Effector CD8-positive, alpha-beta T cell (primary cell): ENCODE results near the gene TAF1A.

Experiments
- DNase-seq: peaks from one replicate; lab custom pipeline; 2025; lab: John Stamatoyannopoulos, UW

The TAF1A gene

GRCh38 chr1:222596696-222597095 is 7.0 kb upstream of the TAF1A start:
- no peak for DNase-seq

- DNase-seq, result no peak
Observed at GRCh38 chr1:222594789-222595188, 5.1 kb upstream of the TAF1A start.

- no peak for DNase-seq
Observed at GRCh38 chr1:222592171-222592570, 2.4 kb upstream of the TAF1A start.

GRCh38 chr1:222588135-222588534 is 1.6 kb downstream of the TAF1A start:
- DNase-seq, result no peak

- no peak for DNase-seq
Observed at GRCh38 chr1:222586842-222587241, 2.9 kb downstream of the TAF1A start.

GRCh38 chr1:222583079-222583478 is 6.7 kb downstream of the TAF1A start:
- no peak for DNase-seq

GRCh38 chr1:222582099-222582774 is 7.5 kb downstream of the TAF1A start:
- no peak for DNase-seq

GRCh38 chr1:222579316-222579715 is 10.4 kb downstream of the TAF1A start:
- DNase-seq, result no peak

- DNase-seq, result no peak
Observed at GRCh38 chr1:222570837-222571236, 18.9 kb downstream of the TAF1A start.

- DNase-seq, result no peak
Observed at GRCh38 chr1:222561656-222562055, 28.1 kb downstream of the TAF1A start.

- no peak for DNase-seq
Observed at GRCh38 chr1:222557574-222557973, 32.2 kb downstream of the TAF1A start.

GRCh38 chr1:222557148-222557547 is 32.6 kb downstream of the TAF1A start:
- no peak for DNase-seq

GRCh38 chr1:222555992-222556615 is 33.6 kb downstream of the TAF1A start:
- no peak for DNase-seq

- no peak for DNase-seq
Observed at GRCh38 chr1:222554177-222554576, 35.6 kb downstream of the TAF1A start.

GRCh38 chr1:222552882-222553281 is 36.9 kb downstream of the TAF1A start:
- no peak for DNase-seq

GRCh38 chr1:222547944-222548671 is 41.6 kb downstream of the TAF1A start, which contains the start of gene HHIPL2:
HHIPL2 (minus strand) TSS chr1:222548104; CDS start chr1:222548044, 60 bp downstream.
- no peak for DNase-seq

- DNase-seq, result no peak
Observed at GRCh38 chr1:222547260-222547614, 42.5 kb downstream of the TAF1A start.

GRCh38 chr1:222546548-222547259 is 43.0 kb downstream of the TAF1A start:
- no peak for DNase-seq

GRCh38 chr1:222546091-222546490 is 43.6 kb downstream of the TAF1A start:
- no peak for DNase-seq

- no peak for DNase-seq
Observed at GRCh38 chr1:222543817-222544216, 45.9 kb downstream of the TAF1A start.

GRCh38 chr1:222540598-222540995 is 49.1 kb downstream of the TAF1A start:
- DNase-seq, result no peak

GRCh38 chr1:222539951-222540597 is 49.7 kb downstream of the TAF1A start:
- no peak for DNase-seq
